OCI-LY1 (cell line): ENCODE data around the gene ELL2.

ENCODE experiments used
- H2AFZ ChIP-seq: fragments of 200-600 bp; sonication (generic), shearing (Covaris generic); 2 replicates; pipeline ENCODE4 v1.6.0; 2014; ENCODE audit warnings: antibody characterized with exemption, mild to moderate bottlenecking, low read length
- H3F3A ChIP-seq: fragments of 200-600 bp; sonication (generic), shearing (Covaris generic); 2 replicates; pipeline ENCODE4 v1.6.0; 2014; ENCODE audit warnings: mild to moderate bottlenecking, antibody characterized with exemption, low read length, moderate library complexity; ENCODE audit not compliant: insufficient read depth
- H3K27ac ChIP-seq: fragments of 200-600 bp; sonication (generic); 2 replicates; pipeline ENCODE4 v1.5.1; 2014; ENCODE audit warnings: low read length, mixed run types, mild to moderate bottlenecking, low read depth; ENCODE audit not compliant: poor library complexity, severe bottlenecking
- H3K27me3 ChIP-seq: fragments of 200-600 bp; sonication (generic); 2 replicates; pipeline ENCODE4 v1.6.0; 2014; ENCODE audit warnings: antibody characterized with exemption, mild to moderate bottlenecking, low read length, moderate library complexity; ENCODE audit not compliant: insufficient read depth
- H3K36me3 ChIP-seq: fragments of 200-600 bp; sonication (generic); 2 replicates; pipeline ENCODE4 v1.6.1; 2014; ENCODE audit warnings: mild to moderate bottlenecking, antibody characterized with exemption, low read length, moderate library complexity, mixed read lengths; ENCODE audit not compliant: insufficient read depth
- H3K4me1 ChIP-seq: fragments of 200-600 bp; sonication (generic); 2 replicates; pipeline ENCODE4 v1.5.1; 2014; ENCODE audit warnings: mild to moderate bottlenecking, low read length, moderate library complexity; ENCODE audit not compliant: insufficient read depth, severe bottlenecking
- H3K4me2 ChIP-seq: fragments of 200-600 bp; sonication (generic), shearing (Covaris generic); 2 replicates; pipeline ENCODE4 v1.6.1; 2014; ENCODE audit warnings: low read length
- H3K4me3 ChIP-seq: fragments of 200-600 bp; sonication (generic); 2 replicates; pipeline ENCODE4 v1.5.1; 2014; ENCODE audit warnings: low read length, low read depth, mild to moderate bottlenecking, mixed read lengths; ENCODE audit not compliant: poor library complexity, severe bottlenecking
- H3K79me2 ChIP-seq: fragments of 200-600 bp; shearing (Covaris generic); 2 replicates; pipeline ENCODE4 v1.6.1; 2016; ENCODE audit warnings: mixed run types, low read length, mixed read lengths; ENCODE audit not compliant: insufficient read depth
- H3K9ac ChIP-seq: fragments of 200-600 bp; sonication (generic), shearing (Covaris generic); 2 replicates; pipeline ENCODE4 v1.6.1; 2014; ENCODE audit warnings: mild to moderate bottlenecking, low read length, mixed read lengths
- H3K9me2 ChIP-seq: fragments of 200-600 bp; sonication (generic), shearing (Covaris generic); 2 replicates; pipeline ENCODE4 v1.6.1; 2014; ENCODE audit warnings: low read depth, mild to moderate bottlenecking, low read length, mixed read lengths
- H3K9me3 ChIP-seq: fragments of 200-600 bp; shearing (Covaris generic); 2 replicates; pipeline ENCODE4 v1.6.1; 2014; ENCODE audit warnings: low read length, mixed read lengths
- H4K20me1 ChIP-seq: fragments of 200-600 bp; sonication (generic), shearing (Covaris generic); 2 replicates; pipeline ENCODE4 v1.6.0; 2016; ENCODE audit warnings: mild to moderate bottlenecking, low read length; ENCODE audit not compliant: insufficient read depth
- CTCF ChIP-seq: fragments of 200-600 bp; sonication (generic), shearing (Covaris generic); IDR thresholded peaks from 2 replicates; pipeline ENCODE4 v1.5.1; 2017; ENCODE audit warnings: mild to moderate bottlenecking, antibody characterized with exemption, low read length, moderate library complexity, mixed read lengths
- EZH2 ChIP-seq: fragments of 200-600 bp; sonication (generic), shearing (Covaris generic); IDR thresholded peaks from 2 replicates; pipeline ENCODE4 v1.8.0; 2017; ENCODE audit warnings: borderline replicate concordance, mixed run types, mild to moderate bottlenecking, antibody characterized with exemption, low read length, moderate library complexity, mixed read lengths

Gene ELL2

GRCh38 chr5:95988094-95988493 lies 26.4 kb upstream of the ELL2 start:
- Histone ChIP-seq H3F3A (no peaks in the 10 kb centered on the region), H3K4me1 (no peaks in the 10 kb centered on the region), H3K27ac (no peak overlapping the region), H2AFZ (no peak overlapping the region), H3K9me3 (no peaks in the 10 kb centered on the region), H3K79me2 (no peaks in the 10 kb centered on the region), H4K20me1 (no peaks in the 10 kb centered on the region), H3K4me3 (no peak overlapping the region), H3K4me2 (no peak overlapping the region), H3K27me3 (no peaks in the 10 kb centered on the region), H3K9me2 (no peaks in the 10 kb centered on the region), H3K36me3 (no peaks in the 10 kb centered on the region), H3K9ac (no peak overlapping the region)
- no peak for TF ChIP-seq EZH2
- TF ChIP-seq CTCF: no peak

- Histone ChIP-seq H3K36me3 (no peaks in the 10 kb centered on the region), H3K79me2 (no peaks in the 10 kb centered on the region), H3K4me2 (no peak overlapping the region), H3K4me1 (no peaks in the 10 kb centered on the region), H3K4me3 (no peak overlapping the region), H2AFZ (no peak overlapping the region), H3F3A (no peaks in the 10 kb centered on the region), H3K27ac (no peak overlapping the region), H3K9me2 (no peaks in the 10 kb centered on the region), H3K9me3 (no peaks in the 10 kb centered on the region), H4K20me1 (no peaks in the 10 kb centered on the region), H3K27me3 (no peaks in the 10 kb centered on the region), H3K9ac (no peak overlapping the region)
- TF ChIP-seq EZH2: no peak
- no peak for TF ChIP-seq CTCF
Observed at GRCh38 chr5:95986937-95987520, 25.4 kb upstream of the ELL2 start.

- Histone ChIP-seq H2AFZ (no peak overlapping the region), H3K4me3 (no peak overlapping the region), H3F3A (no peaks in the 10 kb centered on the region), H3K79me2 (no peaks in the 10 kb centered on the region), H3K27me3 (no peaks in the 10 kb centered on the region), H3K9ac (no peak overlapping the region), H3K9me3 (no peaks in the 10 kb centered on the region), H3K4me2 (no peak overlapping the region), H3K36me3 (no peaks in the 10 kb centered on the region), H3K4me1 (no peaks in the 10 kb centered on the region), H4K20me1 (no peaks in the 10 kb centered on the region), H3K9me2 (no peaks in the 10 kb centered on the region), H3K27ac (no peak overlapping the region)
- TF ChIP-seq EZH2 (no peak), CTCF (no peak)
Observed at GRCh38 chr5:95986001-95986400, 24.4 kb upstream of the ELL2 start.
